IPS-15b (cell line): ENCODE data around the gene MED29.

Source experiments
- H3K27me3 ChIP-seq: one replicate; pipeline ENCODE4 v1.6.1; 2013; ENCODE audit warnings: low read length; ENCODE audit not compliant: control insufficient read depth, insufficient read depth
- H3K36me3 ChIP-seq: one replicate; pipeline ENCODE4 v1.6.1; 2013; ENCODE audit warnings: low read length; ENCODE audit not compliant: control insufficient read depth, insufficient read depth
- H3K4me1 ChIP-seq: one replicate; pipeline ENCODE4 v1.6.1; 2013; ENCODE audit warnings: mild to moderate bottlenecking, low read length; ENCODE audit not compliant: control insufficient read depth, insufficient read depth
- H3K4me3 ChIP-seq: one replicate; pipeline ENCODE4 v1.5.1; 2013; ENCODE audit warnings: low read depth, low read length
- H3K9ac ChIP-seq: one replicate; pipeline ENCODE4 v1.6.1; 2013; ENCODE audit warnings: low read depth, mild to moderate bottlenecking, low read length
- H3K9me3 ChIP-seq: one replicate; pipeline ENCODE4 v1.6.1; 2013; ENCODE audit warnings: mild to moderate bottlenecking, low read length; ENCODE audit not compliant: control insufficient read depth, insufficient read depth

The MED29 gene

GRCh38 chr19:39430675-39431593, 39.8 kb downstream of the MED29 start:
- no peaks in the 10 kb centered on the region for H3K9me3 ChIP-seq
- peak overlapping the region; percentile 39 for H3K9ac ChIP-seq
- peaks cover 23% of the 10 kb centered on the region for H3K36me3 ChIP-seq
- H3K4me1 ChIP-seq: peaks cover 21% of the 10 kb centered on the region
- no peak overlapping the region for H3K4me3 ChIP-seq
- H3K27me3 ChIP-seq: no peaks in the 10 kb centered on the region

DNA sequence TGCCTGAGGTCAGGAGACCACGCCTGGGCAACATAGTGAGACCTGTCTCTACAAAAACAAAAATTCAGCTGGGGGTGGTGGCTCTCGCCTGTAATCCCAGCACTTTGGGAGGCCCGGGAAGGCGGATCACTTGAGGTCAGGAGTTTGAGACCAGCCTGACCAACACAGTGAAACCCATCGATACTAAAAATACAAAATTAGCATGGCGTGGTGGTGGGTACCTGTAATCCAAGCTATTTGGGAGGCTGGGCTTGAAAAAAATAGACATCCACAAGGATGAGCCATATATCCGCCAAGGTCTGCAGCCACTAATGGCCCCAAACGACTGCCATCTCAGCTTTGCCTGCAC, 41.5 kb downstream of the MED29 start:
- Histone ChIP-seq H3K4me3 (no peak overlapping the region), H3K36me3 (peaks cover 23% of the 10 kb centered on the region), H3K4me1 (peaks cover 19% of the 10 kb centered on the region), H3K9ac (no peak overlapping the region), H3K9me3 (no peaks in the 10 kb centered on the region), H3K27me3 (no peaks in the 10 kb centered on the region)

GRCh38 chr19:39433480-39434079, 42.4 kb downstream of the MED29 start:
- Histone ChIP-seq H3K9ac (no peak overlapping the region), H3K4me1 (peaks cover 15% of the 10 kb centered on the region), H3K9me3 (no peaks in the 10 kb centered on the region), H3K27me3 (no peaks in the 10 kb centered on the region), H3K36me3 (peaks cover 23% of the 10 kb centered on the region), H3K4me3 (peak overlapping the region; percentile 99)

DNA sequence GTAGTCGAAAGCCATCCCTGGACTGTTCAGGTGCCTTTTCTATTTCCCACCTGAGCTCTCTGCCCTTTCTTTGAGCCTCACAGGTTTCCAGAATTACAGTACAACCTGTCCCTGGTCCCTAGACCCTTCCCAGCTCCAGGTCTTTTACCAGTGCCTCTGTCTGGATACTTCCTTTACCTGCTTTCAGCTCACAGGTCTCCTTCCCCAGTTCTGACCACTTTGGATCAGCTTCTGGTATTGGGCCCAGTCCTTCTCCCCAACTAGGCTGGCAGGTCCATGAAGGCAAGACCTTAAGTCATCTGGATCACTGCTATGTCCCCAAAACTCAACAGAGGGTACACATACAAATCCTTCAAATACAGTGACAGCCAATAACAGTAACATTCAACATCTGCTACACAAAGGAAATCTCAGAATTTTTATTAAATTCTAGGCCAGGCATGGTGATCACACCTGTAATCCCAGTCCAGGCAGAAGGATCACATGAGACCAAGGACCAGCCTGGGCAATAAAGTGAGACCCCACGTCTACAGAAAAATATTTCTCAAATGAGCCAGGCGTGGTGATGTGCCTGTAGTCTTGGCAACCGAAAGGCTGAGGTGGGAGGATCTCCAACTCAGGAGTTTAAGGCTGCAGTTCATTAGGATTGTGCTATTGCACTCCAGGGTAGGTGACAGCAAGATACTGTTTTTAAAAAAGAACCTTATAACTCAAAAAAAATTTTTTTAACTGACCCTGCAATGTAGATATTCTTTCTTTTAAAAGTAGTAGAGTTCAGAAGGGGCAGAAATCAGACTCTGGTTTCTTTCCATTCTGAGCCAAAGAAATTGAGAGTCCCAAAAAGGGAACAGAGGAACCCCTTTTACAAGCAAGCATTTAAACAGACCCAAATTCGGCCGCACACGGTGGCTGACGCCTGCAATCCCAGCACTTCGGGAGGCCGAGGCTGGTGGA, 43.2 kb downstream of the MED29 start:
- peaks cover 23% of the 10 kb centered on the region for H3K36me3 ChIP-seq
- H3K9me3 ChIP-seq: no peaks in the 10 kb centered on the region
- H3K27me3 ChIP-seq: no peaks in the 10 kb centered on the region
- H3K4me1 ChIP-seq: peaks cover 11% of the 10 kb centered on the region
- peak overlapping the region; percentile 99 for H3K4me3 ChIP-seq
- H3K9ac ChIP-seq: no peak overlapping the region

DNA sequence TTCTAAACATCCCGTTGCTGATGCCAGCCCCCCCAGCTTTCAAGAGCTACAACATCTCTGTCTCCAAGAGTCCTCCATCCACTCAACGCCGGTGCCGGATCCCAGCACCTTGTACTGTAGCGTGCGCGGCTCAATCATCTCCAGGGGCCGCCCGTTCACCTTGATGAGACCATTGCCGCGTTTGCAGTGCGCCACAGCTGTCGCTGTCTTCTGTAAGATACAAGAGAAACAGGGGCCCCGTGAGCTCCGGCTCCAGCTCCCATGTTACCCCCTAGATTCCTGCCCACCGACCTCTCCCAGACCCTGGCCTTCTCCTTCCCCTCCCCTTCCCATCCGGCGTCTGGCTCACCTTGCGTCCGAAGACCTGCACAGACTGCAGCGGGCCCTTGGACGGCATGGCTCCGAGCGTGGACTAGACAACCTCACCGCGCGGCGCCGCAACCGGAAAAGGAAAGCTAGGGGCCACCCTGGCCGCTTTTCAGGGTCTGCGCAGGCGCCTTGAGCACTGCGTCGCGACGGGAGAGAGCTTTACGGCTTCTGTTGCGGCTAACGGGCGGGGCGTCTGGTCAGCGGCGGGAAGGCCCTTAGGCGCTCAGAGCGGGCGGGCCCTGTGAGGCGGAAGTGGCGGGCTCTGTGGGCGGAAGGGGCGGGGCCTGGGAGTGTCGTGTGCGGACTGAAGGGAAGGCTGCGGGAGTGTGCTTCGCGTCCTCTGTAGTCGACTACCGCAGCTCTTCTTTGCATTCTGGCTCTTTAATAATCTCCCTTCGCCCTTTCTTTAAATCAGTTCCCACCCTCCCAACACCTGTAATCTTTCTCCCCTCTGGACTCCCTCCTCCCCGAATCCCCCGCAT, 44.5 kb downstream of the MED29 start, which contains the start of gene RPS16:
Gene RPS16, minus strand, starts transcription at position 451 of the 851 bp plus-strand sequence. Its CDS starts 54 bp downstream, at position 397.
- Histone ChIP-seq H3K9ac (peak within 1 kb of the TSS; percentile 99), H3K36me3 (peaks cover 23% of the 10 kb centered on the region), H3K4me3 (peak within 1 kb of the TSS; percentile 99), H3K27me3 (no peaks in the 10 kb centered on the region), H3K9me3 (no peaks in the 10 kb centered on the region), H3K4me1 (peaks cover 10% of the 10 kb centered on the region)

GRCh38 chr19:39436350-39436716, 45.2 kb downstream of the MED29 start:
- Histone ChIP-seq H3K9ac (peak overlapping the region; percentile 84), H3K4me3 (peak overlapping the region; percentile 99), H3K36me3 (peaks cover 23% of the 10 kb centered on the region), H3K4me1 (peaks cover 6% of the 10 kb centered on the region), H3K27me3 (no peaks in the 10 kb centered on the region), H3K9me3 (no peaks in the 10 kb centered on the region)

DNA sequence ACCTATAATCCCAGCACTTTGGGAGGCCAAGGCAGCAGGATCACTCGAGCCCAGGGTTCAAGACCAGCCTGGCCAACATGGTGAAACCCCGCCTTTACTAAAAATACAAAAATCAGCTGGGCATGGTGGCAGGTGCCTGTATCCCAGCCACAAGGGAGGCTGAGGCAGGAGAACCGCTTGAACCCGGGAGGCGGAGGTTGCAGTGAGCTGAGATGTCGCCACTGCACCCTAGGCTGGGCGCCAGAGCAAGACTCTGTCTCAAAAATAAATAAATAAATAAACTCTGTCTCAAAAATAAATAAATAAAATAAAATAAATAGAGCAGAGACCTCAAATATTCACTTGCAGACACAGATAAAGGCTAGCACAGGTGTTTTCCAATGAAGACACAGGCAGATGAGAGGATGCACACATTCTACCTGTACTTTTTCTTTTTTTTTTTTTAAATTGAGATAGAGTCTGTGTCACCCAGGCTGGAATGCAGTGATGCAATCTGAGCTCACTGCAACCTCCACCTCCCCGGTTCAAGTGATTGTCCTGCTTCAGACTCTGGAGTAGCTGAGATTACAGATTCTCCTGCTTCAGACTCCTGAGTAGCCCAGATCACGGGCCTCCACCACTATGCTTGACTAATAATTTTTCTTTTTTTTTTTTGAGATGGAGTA, 47.2 kb downstream of the MED29 start:
- H3K27me3 ChIP-seq: no peaks in the 10 kb centered on the region
- H3K4me3 ChIP-seq: no peak overlapping the region
- no peak overlapping the region for H3K9ac ChIP-seq
- no peaks in the 10 kb centered on the region for H3K9me3 ChIP-seq
- H3K4me1 ChIP-seq: peaks cover 6% of the 10 kb centered on the region
- H3K36me3 ChIP-seq: peaks cover 14% of the 10 kb centered on the region

DNA sequence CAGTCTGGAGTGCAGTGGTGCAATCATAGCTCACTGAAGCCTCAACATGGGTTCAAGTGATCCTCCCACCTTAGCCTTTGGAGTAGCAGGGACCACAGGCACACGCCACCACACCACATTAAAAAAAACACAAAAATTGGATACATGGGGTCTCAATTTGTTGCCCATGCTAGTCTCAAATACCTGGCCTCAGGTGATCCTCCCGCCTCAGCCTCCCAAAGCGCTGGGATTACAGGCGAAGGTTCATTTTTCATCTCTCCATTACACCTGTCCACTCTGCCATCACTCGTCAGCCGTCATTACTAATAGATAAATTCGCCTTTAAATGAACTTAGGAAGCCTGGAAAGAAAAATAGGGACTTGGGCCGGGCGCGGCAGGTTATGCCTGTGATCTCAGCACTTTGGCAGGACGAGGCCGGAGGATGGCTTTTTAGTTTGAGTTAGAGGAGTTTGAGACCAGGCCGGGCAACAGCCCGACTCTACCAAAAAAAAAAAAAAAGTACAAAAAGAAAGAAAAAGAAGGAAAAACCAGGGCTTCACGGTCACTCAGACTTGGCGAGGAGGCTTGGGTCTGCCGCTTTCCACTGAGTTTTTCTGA, 53.5 kb downstream of the MED29 start:
- Histone ChIP-seq H3K9me3 (no peaks in the 10 kb centered on the region), H3K4me1 (no peaks in the 10 kb centered on the region), H3K4me3 (peak overlapping the region; percentile 88), H3K36me3 (peaks cover 8% of the 10 kb centered on the region), H3K27me3 (no peaks in the 10 kb centered on the region), H3K9ac (peak overlapping the region; percentile 87)

GRCh38 chr19:39445196-39446111, 54.3 kb downstream of the MED29 start, which contains the start of gene SUPT5H:
SUPT5H (plus strand) TSS chr19:39445582; CDS start chr19:39445891, 309 bp downstream.
- Histone ChIP-seq H3K4me3 (peak within 1 kb of the TSS; percentile 88), H3K9ac (peak within 1 kb of the TSS; percentile 98), H3K27me3 (no peaks in the 10 kb centered on the region), H3K36me3 (peaks cover 8% of the 10 kb centered on the region), H3K9me3 (no peaks in the 10 kb centered on the region), H3K4me1 (no peaks in the 10 kb centered on the region)
